NCI-H526 treated with DMSO at 0.1 percent for 48 hours (cell line): Measurements from ENCODE around the gene RNF13.
"Not testable (repeated sequence)": the region's sequence is repeated elsewhere in the genome, so short reads cannot be mapped to it uniquely, and the experiment has no call there.

Experiments used
- DNase-seq: peaks from one replicate; lab custom pipeline; 2025; lab: John Stamatoyannopoulos, UW

Gene RNF13

DNA sequence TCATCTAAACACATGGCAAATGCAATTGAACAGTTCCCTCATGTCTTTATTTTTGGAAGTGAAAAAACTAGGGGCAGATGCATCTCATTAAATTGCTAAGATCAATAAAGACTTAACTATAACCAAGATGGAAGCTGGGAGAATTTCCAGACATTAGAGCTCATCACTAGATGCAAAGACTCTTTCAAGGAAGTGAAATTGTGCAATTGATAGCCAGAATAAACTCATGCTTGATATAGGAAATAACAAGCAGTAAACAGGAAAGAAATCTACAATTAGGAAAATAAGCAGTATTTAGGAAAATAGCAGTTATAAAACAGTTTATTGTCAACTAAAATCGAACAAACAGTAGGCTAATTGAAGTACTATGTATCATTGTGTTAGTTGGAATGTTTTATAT is 11.8 kb upstream of the RNF13 start:
- no peak for DNase-seq

DNA sequence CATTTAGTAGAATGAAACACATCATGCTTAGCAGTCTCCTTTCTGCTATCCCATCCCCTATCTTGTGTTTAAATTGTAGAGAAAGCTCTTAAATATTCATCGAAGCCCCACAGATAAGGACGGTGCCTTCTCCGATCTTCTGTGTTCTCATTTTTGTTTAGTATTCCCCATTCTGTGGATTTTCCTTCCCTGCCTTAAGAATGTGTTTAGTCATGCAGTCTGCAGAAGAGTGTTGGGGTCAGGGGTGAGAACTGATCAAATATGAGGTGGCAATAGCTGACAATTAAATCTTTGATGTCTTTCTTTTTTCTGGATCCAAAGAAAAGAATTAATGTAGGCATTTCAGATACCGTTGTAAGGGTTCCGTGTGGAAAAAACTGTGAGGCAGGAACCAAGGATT is 11.4 kb upstream of the RNF13 start:
- no peak for DNase-seq

DNA sequence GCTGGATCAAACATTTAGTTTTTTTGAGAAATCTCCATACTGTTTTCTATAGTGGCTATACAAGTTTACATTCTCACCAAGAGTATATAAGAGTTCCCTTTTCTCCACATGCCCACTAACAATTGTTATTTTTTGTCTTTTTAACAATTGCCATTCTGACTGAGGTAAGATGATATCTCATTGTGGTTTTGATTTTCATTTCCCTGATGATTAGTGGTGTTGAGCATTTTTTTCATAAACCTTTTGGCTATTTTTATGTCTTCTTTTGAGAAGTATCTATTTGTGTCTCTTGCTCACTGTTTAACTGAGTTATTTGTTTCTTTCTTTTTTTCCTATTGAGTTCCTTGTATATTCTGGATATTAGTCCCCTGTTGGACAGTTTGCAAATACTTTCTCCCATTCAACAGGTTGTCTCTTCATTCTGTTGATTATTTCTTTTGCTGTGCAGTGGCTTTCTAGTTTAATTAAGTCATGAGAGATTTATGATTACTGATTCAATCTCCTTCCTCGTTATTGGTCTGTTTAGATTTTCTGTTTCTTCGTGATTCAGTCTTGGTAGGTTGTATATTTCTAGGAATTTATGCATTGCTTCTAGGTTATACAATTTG is 6.7 kb upstream of the RNF13 start:
- DNase-seq = no peak

DNA sequence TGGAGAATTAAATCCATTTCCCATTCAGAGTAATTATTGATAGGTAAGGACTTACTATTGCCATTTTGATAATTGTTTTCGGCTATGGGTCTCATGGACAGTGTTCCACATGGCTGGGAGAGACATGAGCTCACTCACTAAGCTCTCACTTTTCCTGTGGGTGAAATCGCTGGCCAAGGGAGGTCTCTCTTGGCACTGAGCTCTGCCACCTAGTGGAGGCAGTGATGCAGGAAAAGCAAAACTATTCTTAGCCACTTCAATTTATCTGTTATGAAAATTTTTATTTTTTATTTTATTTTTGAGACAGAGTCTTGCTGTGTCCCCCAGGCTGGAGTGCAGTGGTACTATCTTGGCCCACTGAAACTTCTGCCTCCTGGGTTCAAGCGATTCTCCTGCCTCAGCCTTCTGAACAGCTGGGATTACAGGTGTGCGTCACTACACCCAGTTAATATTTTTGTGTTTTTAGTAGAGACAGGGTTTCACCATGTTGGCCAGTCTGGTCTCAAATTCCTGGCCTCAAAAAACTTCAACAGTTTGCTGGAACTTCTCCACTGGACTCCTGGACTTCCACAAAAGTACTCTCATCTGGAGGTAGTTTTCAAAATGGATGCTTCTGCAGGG is 4.7 kb upstream of the RNF13 start:
- DNase-seq = peak; percentile 66

DNA sequence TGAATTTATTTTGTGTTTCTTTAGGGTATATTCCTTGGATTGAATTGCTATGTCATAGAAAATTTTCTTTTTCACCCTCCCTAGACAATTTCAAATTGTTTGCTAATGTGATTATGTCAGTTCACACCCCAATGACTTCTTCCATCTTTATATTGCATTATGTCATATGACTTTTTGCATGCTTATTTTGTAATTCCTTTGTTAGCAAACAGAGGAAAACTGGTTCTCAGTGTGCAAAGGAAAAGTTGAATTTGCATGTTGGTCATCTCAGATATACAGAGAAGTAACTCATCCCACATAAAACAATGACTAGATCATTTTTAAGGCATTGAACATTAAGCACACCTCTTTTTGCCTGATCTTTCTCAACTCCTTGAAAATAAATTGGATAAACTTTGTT is 3.3 kb upstream of the RNF13 start:
- peak; percentile 70 for DNase-seq

DNA sequence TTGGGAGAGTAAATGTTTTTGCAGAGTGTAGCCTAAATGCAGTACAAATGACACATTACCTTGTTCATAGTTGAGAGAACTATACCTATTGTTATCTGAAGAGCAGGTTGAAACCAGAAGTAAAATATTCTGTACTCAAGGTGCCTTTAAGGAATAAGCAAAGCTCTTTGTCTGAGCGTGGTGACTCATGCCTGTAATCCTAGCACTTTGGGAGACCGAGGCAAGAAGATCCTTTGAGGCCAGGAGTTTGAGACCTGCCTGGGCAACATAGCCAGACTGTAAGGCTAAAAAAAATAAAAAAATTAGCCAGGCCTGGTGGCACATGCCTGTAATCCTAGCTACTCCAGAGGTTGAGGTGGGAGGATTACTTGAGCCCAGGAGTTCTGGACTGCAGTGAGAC is 2.2 kb upstream of the RNF13 start:
- DNase-seq = no peak

DNA sequence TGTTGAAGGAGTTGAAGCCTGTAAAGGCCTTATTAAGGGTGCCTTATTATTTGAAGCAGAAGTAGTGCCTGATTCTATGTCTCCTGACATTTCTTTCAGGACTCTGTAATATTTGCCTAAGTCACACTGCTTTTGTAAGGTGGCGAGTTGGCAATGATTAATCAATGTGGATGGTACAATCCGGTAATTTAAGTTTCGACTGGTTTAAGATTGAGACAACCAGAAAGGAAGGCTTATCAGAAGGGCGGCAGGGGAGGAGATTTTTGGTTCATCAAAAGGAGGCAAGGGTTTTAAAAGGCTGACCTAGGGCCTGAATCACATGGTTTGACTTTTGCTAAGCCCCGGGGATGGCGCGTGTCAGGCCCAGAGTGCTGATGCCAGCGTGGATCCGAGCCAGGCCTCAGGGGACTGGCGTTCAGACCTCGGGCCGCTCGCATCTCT is 830 bp upstream of the RNF13 start:
- no peak for DNase-seq

DNA sequence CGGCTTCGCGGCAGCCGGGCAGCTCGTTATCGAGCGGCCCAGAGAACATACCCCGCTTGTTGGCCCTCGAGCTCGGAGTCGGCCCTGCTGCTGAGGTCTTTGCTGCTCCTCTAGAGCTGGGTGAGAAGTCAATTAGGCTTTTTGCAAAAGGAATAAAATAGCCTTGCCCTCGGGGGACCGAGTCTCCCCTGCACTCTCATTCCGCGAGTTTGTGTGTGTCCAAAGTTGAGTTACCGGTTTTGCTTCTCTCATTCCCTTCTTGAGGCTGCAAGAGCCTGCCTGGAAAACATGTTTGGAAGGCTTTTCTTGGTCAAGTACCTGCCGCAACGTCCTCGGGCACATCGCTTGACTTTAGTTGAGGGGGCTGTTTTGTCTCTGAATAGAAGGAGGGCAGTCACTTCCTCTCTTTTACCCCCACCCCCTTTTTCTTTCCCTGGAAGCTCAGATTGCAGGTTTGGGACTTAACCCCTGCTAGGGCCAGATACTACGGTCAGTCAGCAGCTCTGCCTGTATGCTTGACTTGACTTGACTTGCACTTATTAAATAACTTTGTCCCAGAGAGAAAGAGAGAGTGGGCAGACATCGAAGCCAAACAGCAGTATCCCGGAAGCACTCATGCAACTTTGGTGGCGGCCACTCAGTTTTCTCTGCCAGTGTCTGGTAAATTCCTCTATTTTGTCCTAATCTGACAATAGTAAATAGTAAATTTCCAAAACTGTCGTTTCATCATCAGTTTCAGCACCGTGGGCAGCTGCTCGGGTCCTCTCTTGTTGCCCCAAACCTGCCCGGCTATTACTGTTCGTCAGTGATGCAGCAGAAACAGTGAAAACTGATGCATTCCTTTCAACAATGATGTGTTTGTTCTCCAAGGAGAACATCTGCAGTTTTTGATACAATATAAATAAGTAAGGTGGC is 609 bp downstream of the RNF13 start:
- DNase-seq = peak; percentile 46

DNA sequence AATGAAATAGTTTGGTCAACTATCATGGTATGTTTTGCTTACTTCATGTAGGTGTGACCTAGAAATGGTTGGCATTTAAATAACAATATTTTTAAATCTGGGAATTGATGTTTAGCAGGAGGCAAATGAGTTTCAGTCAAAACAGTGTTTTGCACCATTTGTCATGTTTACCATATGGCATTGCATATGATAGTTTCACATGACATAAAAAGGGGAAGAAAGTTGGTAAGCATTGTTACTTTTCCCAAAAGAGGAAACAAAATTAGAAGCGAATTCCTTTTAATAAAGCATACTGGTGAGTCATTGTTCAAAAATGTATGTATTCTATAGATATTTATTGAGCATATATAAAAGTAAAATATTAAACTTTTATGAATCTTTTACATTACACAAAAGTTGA is 2.3 kb downstream of the RNF13 start:
- DNase-seq = no peak

DNA sequence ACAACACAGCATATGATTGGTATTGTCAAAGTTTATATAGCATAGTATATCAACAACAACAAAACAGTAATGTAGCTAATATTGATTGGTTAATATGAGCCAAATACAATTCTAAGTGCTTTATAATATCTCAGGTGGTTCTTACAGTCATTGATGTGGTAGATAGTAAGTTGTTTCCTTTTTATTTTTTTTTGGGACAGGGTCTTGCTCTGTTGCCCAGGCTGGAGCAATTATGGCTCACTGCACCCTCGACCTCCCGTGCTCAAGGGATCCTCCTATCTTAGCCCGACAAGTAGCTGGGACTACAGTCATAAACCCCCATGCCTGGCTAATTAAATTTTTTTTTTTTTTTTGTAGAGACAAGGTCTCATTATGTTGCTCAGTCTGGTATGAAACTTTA is 2.7 kb downstream of the RNF13 start:
- no peak for DNase-seq

DNA sequence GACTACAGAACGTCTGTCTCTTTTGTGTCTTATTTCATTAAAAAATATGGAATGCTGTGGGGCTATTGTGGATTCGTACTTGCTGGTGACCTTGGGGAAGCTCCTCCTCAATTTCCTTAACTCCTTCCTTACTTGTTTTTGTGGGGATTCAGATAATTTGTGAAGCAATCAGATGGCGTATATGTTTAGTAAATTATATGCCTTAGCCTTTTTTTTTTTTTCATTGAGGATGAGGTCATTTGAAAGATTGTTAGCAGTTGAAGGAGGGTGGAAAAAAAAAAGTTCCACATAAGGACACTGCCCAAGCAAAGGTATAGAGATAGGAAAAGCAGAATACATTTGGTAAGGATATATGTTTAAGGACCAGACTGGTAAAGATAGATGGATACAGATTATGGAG is 3.3 kb downstream of the RNF13 start:
- DNase-seq = no peak

DNA sequence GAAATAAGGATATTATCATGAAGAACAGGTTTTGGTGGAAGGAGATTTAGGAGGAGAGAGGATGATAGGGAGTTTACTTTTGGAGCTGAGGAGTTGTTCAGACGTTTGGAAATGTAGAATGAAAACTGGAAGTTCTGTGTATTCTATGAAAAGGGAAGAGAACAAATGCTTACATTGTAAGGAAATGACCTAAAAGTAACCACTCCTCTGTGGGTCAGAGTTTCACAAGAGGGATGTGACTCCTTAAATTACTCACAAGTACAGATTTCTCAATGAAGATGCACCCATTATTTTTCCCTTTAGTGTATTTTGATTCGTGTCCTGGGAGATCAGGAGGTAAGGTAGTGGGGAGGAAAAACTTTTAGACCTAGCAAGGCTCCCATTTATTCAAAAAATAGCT is 4.0 kb downstream of the RNF13 start:
- no peak for DNase-seq

DNA sequence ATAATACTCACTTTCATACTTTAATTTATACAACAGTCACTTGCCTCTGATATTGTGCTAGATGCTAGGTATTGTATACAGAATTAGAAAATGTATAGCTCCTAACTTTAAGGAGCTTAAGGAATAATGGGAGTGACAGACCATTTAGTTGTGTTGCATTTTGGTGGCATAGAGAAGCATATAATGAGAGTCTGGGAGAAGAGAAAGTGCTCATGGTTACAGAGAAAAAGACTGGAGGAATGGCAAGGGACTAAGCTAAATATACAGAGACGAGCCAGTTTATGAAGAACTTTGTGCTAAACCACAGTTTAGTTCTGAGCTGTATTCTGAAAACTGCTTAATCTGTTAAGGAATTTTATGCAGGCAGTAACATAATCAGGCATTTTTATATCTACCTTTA is 6.4 kb downstream of the RNF13 start:
- no peak for DNase-seq

DNA sequence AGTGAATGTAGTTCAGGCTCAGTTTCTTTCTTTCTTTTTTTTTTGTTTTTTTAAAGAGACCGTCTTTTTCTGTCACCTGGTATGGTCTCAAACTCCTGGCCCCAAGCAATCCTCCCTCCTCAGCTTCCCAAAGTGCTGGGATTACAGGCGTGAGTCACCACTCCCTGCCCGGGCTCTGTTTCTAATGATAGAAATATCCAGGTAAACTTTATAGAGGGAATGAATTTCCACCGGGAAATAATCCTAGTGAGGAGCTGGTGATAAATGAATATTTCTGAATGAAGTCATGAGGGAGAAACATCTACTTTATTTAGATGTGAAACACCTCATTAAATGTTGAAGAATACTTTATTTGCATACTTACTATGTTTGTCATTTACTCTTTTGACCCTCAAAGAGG is 7.2 kb downstream of the RNF13 start:
- no peak for DNase-seq

DNA sequence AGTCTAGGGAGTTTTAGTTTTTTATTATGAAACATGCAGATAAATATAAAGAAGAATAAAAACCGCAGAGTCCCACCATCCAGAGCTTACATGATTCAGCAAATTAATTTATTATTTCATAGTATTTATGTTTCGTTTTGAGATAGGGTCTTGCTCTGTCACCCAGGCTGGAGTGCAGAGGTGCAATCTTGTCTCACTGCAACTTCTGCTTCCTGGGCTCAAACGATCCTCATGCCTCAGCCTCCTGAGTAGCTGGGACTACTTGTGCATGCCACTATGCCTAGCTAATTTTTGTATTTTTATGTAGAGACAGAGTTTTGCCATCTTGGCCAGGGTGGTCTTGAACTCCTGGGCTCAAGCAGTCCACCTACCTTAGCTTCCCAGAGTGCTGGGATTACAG is 13.6 kb downstream of the RNF13 start:
- no peak for DNase-seq

DNA sequence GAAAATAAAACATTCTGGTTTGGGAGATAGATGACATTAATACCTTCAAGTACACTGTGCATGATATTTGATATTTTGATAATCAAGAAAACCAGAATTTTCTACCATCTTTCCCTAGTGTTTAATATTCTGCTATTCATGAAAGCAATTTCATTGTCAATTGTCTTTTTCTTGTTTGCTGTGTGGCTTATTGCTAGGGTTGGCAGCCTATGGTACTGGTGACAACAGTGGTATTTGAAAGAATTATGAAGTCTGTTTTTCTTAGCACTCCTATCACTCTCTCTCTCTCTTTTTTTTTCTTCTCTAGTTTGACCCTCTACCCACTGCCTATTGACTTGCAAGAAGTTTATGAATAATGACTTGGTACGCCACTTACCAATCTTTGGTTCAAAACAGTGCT is 15.4 kb downstream of the RNF13 start:
- no peak for DNase-seq

DNA sequence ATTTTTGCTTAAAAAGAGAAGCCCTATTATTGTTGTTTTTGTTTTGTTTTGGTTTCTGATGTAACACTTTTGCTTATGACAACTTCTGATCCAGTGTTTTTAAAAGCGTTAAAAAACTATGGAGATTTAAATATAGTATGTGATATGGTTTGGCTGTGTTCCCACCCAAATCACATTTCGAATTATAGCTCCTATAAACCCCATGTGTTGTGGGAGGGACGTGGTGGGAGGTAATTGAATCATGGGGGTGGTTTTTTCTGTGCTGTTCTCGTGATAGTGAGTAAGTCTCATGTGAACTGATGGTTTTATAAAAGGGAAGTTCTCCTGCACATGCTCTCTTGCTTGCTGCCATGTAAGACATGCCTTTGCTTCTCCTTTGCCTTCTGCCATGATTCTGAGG is 16.6 kb downstream of the RNF13 start:
- not testable (repeated sequence) for DNase-seq

DNA sequence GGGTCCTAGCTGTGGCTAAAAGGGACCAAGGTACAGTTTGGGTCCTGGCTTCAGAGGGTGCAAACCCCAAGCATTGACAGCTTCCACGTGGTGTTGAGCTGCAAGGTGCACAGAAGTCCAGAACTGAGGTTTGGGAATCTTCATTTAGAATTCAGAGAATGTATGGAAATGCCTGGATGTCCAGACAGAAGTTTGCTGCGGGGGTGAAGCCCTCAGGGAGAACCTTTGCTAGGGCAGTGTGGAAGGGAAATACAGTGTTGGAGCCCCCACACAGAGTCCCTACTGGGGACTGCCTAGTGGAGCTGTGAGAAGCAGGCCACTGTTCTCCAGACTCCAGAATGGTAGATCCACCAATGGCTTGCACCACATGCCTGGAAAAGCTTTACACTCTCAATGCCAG is 17.9 kb downstream of the RNF13 start:
- no peak for DNase-seq

DNA sequence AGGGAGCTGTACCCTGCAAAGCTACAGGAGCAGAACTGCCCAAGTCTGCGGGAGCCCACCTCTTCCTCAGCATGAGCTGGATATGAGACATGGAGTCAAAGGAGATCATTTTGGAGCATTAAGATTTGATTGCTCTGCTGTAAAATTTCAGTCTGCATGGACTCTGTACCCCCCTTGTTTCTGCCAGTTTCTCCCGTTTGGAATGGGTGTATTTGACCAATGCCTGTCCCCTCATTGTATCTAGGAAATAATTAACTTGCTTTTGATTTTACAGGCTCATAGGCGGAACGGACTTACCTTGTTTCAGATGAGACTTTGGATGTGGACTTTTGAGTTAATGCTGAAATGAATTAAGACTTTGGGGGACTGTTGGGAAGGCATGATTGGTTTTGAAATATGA is 18.3 kb downstream of the RNF13 start:
- no peak for DNase-seq

DNA sequence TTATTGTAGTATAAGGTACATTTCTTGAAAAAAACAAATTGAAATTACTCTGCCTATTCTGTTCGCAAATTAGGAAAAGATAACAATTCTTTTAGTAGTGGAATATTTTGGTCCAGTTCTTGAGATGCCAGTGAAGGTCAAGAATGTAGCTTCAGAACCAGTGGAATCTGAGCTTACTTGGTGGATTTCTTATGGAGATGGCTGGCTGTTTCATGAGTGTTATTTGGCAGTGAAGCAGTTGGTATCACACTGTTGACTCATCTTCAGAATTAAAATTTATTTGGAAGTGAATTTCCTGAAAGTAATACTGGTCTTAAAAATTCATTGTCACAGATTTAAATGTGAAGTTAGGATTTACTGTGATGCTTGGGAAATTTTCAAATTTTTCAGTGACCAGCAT is 19.1 kb downstream of the RNF13 start:
- no peak for DNase-seq

DNA sequence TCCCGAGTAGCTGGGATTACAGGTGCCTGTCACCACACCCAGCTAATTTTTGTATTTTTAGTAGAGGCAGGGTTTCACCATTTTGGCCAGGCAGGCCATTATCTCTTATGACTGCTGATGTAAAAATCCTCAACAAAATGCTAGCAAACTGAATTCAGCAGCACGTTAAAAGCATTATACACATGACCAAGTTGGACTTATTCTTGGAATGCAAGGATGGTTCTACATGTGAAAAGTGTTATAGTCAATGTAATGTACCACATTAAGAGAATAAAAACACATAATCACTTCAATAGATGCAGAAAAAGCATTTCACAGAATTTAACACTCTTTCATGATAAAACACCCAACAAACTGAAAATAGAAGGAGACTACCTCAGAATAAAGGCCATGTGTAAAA is 20.2 kb downstream of the RNF13 start:
- no peak for DNase-seq

DNA sequence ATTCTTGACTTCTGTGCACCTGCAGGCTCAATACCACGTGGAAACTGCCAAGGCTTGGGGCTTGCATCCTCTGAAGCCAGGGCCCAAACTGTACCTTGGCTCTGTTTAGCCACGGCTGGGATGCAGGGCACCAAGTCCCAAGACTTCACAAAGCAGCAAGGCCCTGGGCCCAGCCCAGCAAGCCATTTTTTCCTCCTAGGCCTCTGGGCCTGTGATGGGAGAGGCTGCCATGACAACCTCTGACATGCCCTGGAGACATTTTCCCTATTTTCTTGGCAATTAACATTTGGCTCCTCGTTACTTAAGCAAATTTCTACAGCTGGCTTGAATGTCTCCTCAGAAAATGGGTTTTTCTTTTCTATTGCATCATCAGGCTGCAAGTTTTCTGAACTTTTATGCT is 25.5 kb downstream of the RNF13 start:
- not testable (repeated sequence) for DNase-seq

DNA sequence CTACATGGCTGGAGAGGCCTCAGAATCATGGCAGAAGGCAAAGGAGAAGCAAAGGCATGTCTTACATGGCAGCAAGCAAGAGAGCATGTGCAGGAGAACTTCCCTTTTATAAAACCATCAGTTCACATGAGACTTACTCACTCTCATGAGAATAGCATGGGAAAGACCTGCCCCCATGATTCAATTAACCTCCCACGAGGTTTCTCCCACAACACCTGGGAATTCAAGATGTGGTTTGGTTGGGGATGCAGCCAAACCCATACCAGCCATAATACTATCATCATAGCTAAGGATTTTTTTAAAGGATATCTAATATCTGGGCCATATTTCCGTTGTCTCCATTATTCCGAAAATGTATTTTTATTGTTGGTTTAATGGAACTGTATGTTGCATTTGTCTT is 26.5 kb downstream of the RNF13 start:
- DNase-seq = not testable (repeated sequence)
